Testis (tissue), 3 donors: Measurements from ENCODE around the gene TNRC6A. TPM values are rescaled to one million over a fixed set of nuclear protein-coding genes. Genes with fewer than 3 reads are reported as not detected.

ENCODE experiments used
- DNase-seq: peaks from one replicate; pipeline ENCODE4 v3.0.0-alpha.2; 2019
- H3K27ac ChIP-seq, 2 donors: fragments of 200-600 bp; sonication (generic); one replicate each; pipeline ENCODE4 v1.5.1; 2019
- H3K27me3 ChIP-seq: fragments of 200-600 bp; sonication (generic); one replicate; pipeline ENCODE4 v1.5.1; 2019
- H3K36me3 ChIP-seq: fragments of 200-600 bp; sonication (generic); one replicate; pipeline ENCODE4 v1.5.1; 2017; ENCODE audit warnings: low read depth; ENCODE audit errors: missing control alignments
- H3K4me1 ChIP-seq: fragments of 200-600 bp; sonication (generic); one replicate; pipeline ENCODE4 v1.5.1; 2019
- H3K4me3 ChIP-seq, 2 donors: fragments of 200-600 bp; sonication (generic); one replicate each; pipeline ENCODE4 v1.5.1; 2017 to 2019
- H3K9me3 ChIP-seq: fragments of 200-600 bp; sonication (generic); one replicate; pipeline ENCODE4 v1.5.1; 2017
- CTCF ChIP-seq, 3 experiments: fragments of 450-650 bp in 2 of 3; fragments of 200-600 bp in 1 of 3; sonication (generic) in 1 of 3; IDR thresholded peaks; one replicate each; pipeline ENCODE4 v1.5.1; 2016 to 2019; ENCODE audit warnings: antibody characterized with exemption in 3 of 3, mild to moderate bottlenecking in 2 of 3, moderate library complexity in 1 of 3
- POLR2A ChIP-seq: fragments of 450-650 bp; IDR thresholded peaks from one replicate; pipeline ENCODE4 v1.6.1; 2017; ENCODE audit warnings: antibody characterized with exemption, mild to moderate bottlenecking, moderate library complexity
- WGBS, 2 donors: methylation state at CpG; one replicate each; pipeline ENCODE4 v1.1.5; 2018; 5-methylcytosine and 5-hydroxymethylcytosine counted together
- intact Hi-C: fragments of 100-400 bp; cut with DNase I; formaldehyde crosslinking; loops from one replicate; pipeline ENCODE4 v1.15.1; 2023; ENCODE audit warnings: low total_unique reads
- polyA plus RNA-seq: library from polyadenylated mRNA; stranded (reverse); fragments of 350-450 nt; fragmentation: Illumina TruSeq; extraction: RNeasy Lipid Tissue Mini Kit (QIAGEN cat#74804); gene quantifications from one replicate; pipeline ENCODE4 v1.2.3, GENCODE V29; 2014; ENCODE audit warnings: low read depth, low replicate concordance; ENCODE audit not compliant: insufficient read depth
- total RNA-seq, 2 donors: library from RNA; depleted of rRNA; stranded (reverse); fragments of >200 nt; gene quantifications; one replicate each; pipeline ENCODE4 v1.2.3, GENCODE V29; 2016

Gene TNRC6A
- total and polyA plus RNA-seq, 3 donors from 2014 or later, result 32.3 to 103 (median 94.1) TPM

GRCh38 chr16:24718967-24719521 lies 10.4 kb upstream of the TNRC6A start:
- H3K27ac ChIP-seq, result no peak overlapping the region
- DNase-seq, result no peak
- no peaks in the 10 kb centered on the region for H3K9me3 ChIP-seq
- intact Hi-C loops, result no loop called here
- H3K4me3 ChIP-seq, result no peak overlapping the region
- TF ChIP-seq POLR2A (no peak), CTCF (IDR thresholded peaks at IDR 0.05) (no peak)
- H3K4me1 ChIP-seq, result peaks cover 8% of the 10 kb centered on the region
- 92 to 99% methylated on average over 6 of the region's 6 CpGs for WGBS, 2 donors
- H3K27me3 ChIP-seq, result no peaks in the 10 kb centered on the region
- no peaks in the 10 kb centered on the region for H3K36me3 ChIP-seq

GRCh38 chr16:24721830-24722238 lies 7.6 kb upstream of the TNRC6A start:
- DNase-seq, result no peak
- Histone ChIP-seq H3K4me1 (peaks cover 8% of the 10 kb centered on the region), H3K27me3 (no peaks in the 10 kb centered on the region), H3K36me3 (no peaks in the 10 kb centered on the region), H3K9me3 (no peaks in the 10 kb centered on the region), H3K27ac (no peak overlapping the region), H3K4me3 (no peak overlapping the region)
- 82 to 95% methylated on average over 6 of the region's 6 CpGs for WGBS, 2 donors
- intact Hi-C loops, result no loop called here
- no peak for TF ChIP-seq POLR2A
- no peak for TF ChIP-seq CTCF (IDR thresholded peaks at IDR 0.05)

GRCh38 chr16:24723663-24724062 lies 5.8 kb upstream of the TNRC6A start:
- no peaks in the 10 kb centered on the region for H3K9me3 ChIP-seq
- intact Hi-C loops, result no loop called here
- H3K36me3 ChIP-seq, result no peaks in the 10 kb centered on the region
- no peak for DNase-seq
- no peak for TF ChIP-seq POLR2A
- no peak for TF ChIP-seq CTCF (IDR thresholded peaks at IDR 0.05)
- H3K27me3 ChIP-seq, result no peaks in the 10 kb centered on the region
- no peaks in the 10 kb centered on the region for H3K4me1 ChIP-seq
- H3K27ac ChIP-seq, result no peak overlapping the region
- H3K4me3 ChIP-seq, result no peak overlapping the region

- H3K27ac ChIP-seq, result no peak overlapping the region
- H3K4me1 ChIP-seq, result peaks cover 24% of the 10 kb centered on the region
- 63 to 78% methylated on average over 18 of the region's 18 CpGs for WGBS, 2 donors
- no peaks in the 10 kb centered on the region for H3K36me3 ChIP-seq
- no peak overlapping the region for H3K4me3 ChIP-seq
- no peak for DNase-seq
- TF ChIP-seq POLR2A (no peak), CTCF (IDR thresholded peaks at IDR 0.05) (no peak)
- no peaks in the 10 kb centered on the region for H3K27me3 ChIP-seq
- H3K9me3 ChIP-seq, result no peaks in the 10 kb centered on the region
- intact Hi-C loops, result no loop called here
These were observed 1.4 kb upstream of the TNRC6A start for GRCh38 chr16:24728011-24728410.

- WGBS, 2 donors, result 1 to 8% methylated on average over 8 of the region's 8 CpGs
- Histone ChIP-seq H3K27ac (peak overlapping the region; percentile 91 to 93), H3K9me3 (no peaks in the 10 kb centered on the region), H3K4me1 (peaks cover 31% of the 10 kb centered on the region), H3K36me3 (no peaks in the 10 kb centered on the region), H3K27me3 (no peaks in the 10 kb centered on the region), H3K4me3 (peak overlapping the region; percentile 67 to 88)
- DNase-seq, result no peak
- TF ChIP-seq CTCF (IDR thresholded peaks at IDR 0.05) (no peak), POLR2A (no peak)
- intact Hi-C loops, result no loop called here
These were observed 584 bp upstream of the TNRC6A start for GRCh38 chr16:24728891-24729242.
